WTC11 (cell line): Measurements from ENCODE around the gene DLG1. TPM values are rescaled to one million over a fixed set of nuclear protein-coding genes. Genes with fewer than 3 reads are reported as not detected.

Source experiments
- ATAC-seq: fragments of 200-7000 bp; cut with Tn5 transposase; 2 replicates; pipeline ENCODE4 v1.10.0; 2021; ENCODE audit warnings: mild to moderate bottlenecking, moderate library complexity
- CTCF ChIA-PET: fragments of 300-600 bp; sonication (Branson Sonifier 250); formaldehyde crosslinking; loops from one replicate; lab custom pipeline; 2021; ENCODE audit warnings: antibody characterized with exemption; lab: Charles Lee
- POLR2A ChIA-PET: fragments of 350-600 bp; sonication (Branson Sonifier 250); formaldehyde crosslinking; loops from one replicate; lab custom pipeline; 2021; ENCODE audit warnings: antibody characterized with exemption; lab: Charles Lee
- DNase-seq: peaks from one replicate; pipeline ENCODE4 v3.0.0; 2021; ENCODE audit warnings: low spot score
- H3K27ac Mint-ChIP-seq: 2 replicates; pipeline ENCODE4 v1.8.0; 2021; ENCODE audit warnings: mixed read lengths
- H3K27me3 Mint-ChIP-seq: 2 replicates; pipeline ENCODE4 v1.8.0; 2021; ENCODE audit warnings: low read depth, mild to moderate bottlenecking, moderate library complexity, mixed read lengths
- H3K36me3 Mint-ChIP-seq: 2 replicates; pipeline ENCODE4 v1.8.0; 2021; ENCODE audit warnings: mixed read lengths
- H3K4me1 Mint-ChIP-seq: 2 replicates; pipeline ENCODE4 v1.8.0; 2022; ENCODE audit warnings: mixed read lengths
- H3K4me3 Mint-ChIP-seq: 2 replicates; pipeline ENCODE4 v1.8.0; 2021; ENCODE audit warnings: mild to moderate bottlenecking, moderate library complexity, mixed read lengths
- H3K9me3 Mint-ChIP-seq: 2 replicates; pipeline ENCODE4 v1.8.0; 2021; ENCODE audit warnings: mixed read lengths
- ATF1 ChIP-seq: sonication (generic); formaldehyde crosslinking; IDR thresholded peaks from 2 replicates; pipeline ENCODE4 v1.8.1; 2023; ENCODE audit warnings: mild to moderate bottlenecking, moderate library complexity, missing genetic modification reagents
- ATF3 ChIP-seq: sonication (generic); formaldehyde crosslinking; conservative IDR thresholded peaks from 2 replicates; pipeline ENCODE4 v1.8.1; 2022; ENCODE audit warnings: mild to moderate bottlenecking, missing genetic modification reagents
- CBFB ChIP-seq: sonication (generic); formaldehyde crosslinking; IDR thresholded peaks from 2 replicates; pipeline ENCODE4 v1.8.1; 2022; ENCODE audit warnings: mild to moderate bottlenecking, low read depth, missing genetic modification reagents
- E2F1 ChIP-seq: sonication (generic); formaldehyde crosslinking; IDR thresholded peaks from 2 replicates; pipeline ENCODE4 v1.8.0; 2022; ENCODE audit warnings: mild to moderate bottlenecking, missing genetic modification reagents
- ELF4 ChIP-seq: sonication (generic); formaldehyde crosslinking; IDR thresholded peaks from 2 replicates; pipeline ENCODE4 v1.8.1; 2022; ENCODE audit warnings: low read depth, mild to moderate bottlenecking, moderate library complexity, missing genetic modification reagents
- ESRRA ChIP-seq: sonication (generic); formaldehyde crosslinking; IDR thresholded peaks from 2 replicates; pipeline ENCODE4 v1.8.1; 2022; ENCODE audit warnings: mild to moderate bottlenecking, missing genetic modification reagents, borderline replicate concordance
- GABPB1 ChIP-seq: sonication (generic); formaldehyde crosslinking; IDR thresholded peaks from 2 replicates; pipeline ENCODE4 v1.8.1; 2023; ENCODE audit warnings: mild to moderate bottlenecking, missing genetic modification reagents
- GTF2I ChIP-seq: fragments of 250-450 bp; sonication (Bioruptor Pico); conservative IDR thresholded peaks from 2 replicates; pipeline ENCODE4 v1.4.0; 2021; ENCODE audit warnings: mild to moderate bottlenecking
- PRRX2 ChIP-seq: fragments of 250-450 bp; sonication (Bioruptor Pico); IDR thresholded peaks from 2 replicates; pipeline ENCODE4 v1.8.0; 2021; ENCODE audit warnings: mild to moderate bottlenecking
- SMAD4 ChIP-seq: sonication (generic); formaldehyde crosslinking; IDR thresholded peaks from 2 replicates; pipeline ENCODE4 v1.8.0; 2022; ENCODE audit warnings: mild to moderate bottlenecking, missing genetic modification reagents
- TEAD1 ChIP-seq: sonication (generic); formaldehyde crosslinking; IDR thresholded peaks from 2 replicates; pipeline ENCODE4 v1.8.0; 2022; ENCODE audit warnings: mild to moderate bottlenecking, missing genetic modification reagents
- ZNF121 ChIP-seq: sonication (generic); formaldehyde crosslinking; IDR thresholded peaks from 2 replicates; pipeline ENCODE4 v1.8.0; 2023; ENCODE audit warnings: missing genetic modification reagents
- ZNF317 ChIP-seq: sonication (generic); formaldehyde crosslinking; IDR thresholded peaks from 2 replicates; pipeline ENCODE4 v1.8.1; 2023; ENCODE audit warnings: low read depth, mild to moderate bottlenecking, moderate library complexity, missing genetic modification reagents, borderline replicate concordance
- ZNF396 ChIP-seq: fragments of 250-450 bp; sonication (Bioruptor Pico); IDR thresholded peaks from 2 replicates; pipeline ENCODE4 v1.8.0; 2021; ENCODE audit warnings: mild to moderate bottlenecking, moderate library complexity, borderline replicate concordance
- total RNA-seq: library from RNA; stranded (reverse); gene quantifications from 3 replicates; pipeline ENCODE4 v1.2.3, GENCODE V29; 2021
- TF ChIP-seq, protein P1 (sequence below): sonication (generic); formaldehyde crosslinking; IDR thresholded peaks from 2 replicates; pipeline ENCODE4 v1.8.0; 2022; ENCODE audit warnings: mild to moderate bottlenecking, missing genetic modification reagents

The DLG1 gene
- total RNA-seq, 1 experiment from 2014 or later, result 81.1 TPM

DNA sequence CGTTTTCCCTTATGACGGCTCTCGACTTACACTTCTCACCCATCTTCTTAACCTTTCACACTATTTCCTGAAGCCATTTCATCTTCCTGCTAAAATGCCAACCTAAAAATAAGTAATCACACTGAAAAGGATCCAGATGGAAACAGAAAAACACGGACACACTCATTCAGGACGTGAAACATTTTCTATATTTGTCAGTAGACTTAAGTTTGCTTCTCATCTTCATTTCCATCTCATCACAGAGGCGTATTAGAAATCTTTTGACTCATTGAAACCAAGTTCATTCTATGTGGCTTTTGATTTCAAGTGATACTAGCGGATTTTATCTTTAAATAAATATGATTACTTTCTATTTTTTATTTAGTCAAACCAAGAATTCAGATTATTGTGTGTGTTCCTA is 27.4 kb upstream of the DLG1 start:
- ChIA-PET CTCF (no interaction called here), POLR2A (no interaction called here)
- DNase-seq, result no peak
- Mint-ChIP-seq H3K36me3 (no peaks in the 10 kb centered on the region), H3K4me1 (no peaks in the 10 kb centered on the region), H3K4me3 (no peak overlapping the region), H3K27me3 (no peaks in the 10 kb centered on the region), H3K9me3 (peaks cover 6% of the 10 kb centered on the region), H3K27ac (no peak overlapping the region)
- no peak for ATAC-seq
- TF ChIP-seq TEAD1 (CRISPR knock-in tag), result no peak
- no peak for TF ChIP-seq GTF2I
- TF ChIP-seq ZNF396 (CRISPR knock-in tag), result no peak
- TF ChIP-seq, protein P1, sequence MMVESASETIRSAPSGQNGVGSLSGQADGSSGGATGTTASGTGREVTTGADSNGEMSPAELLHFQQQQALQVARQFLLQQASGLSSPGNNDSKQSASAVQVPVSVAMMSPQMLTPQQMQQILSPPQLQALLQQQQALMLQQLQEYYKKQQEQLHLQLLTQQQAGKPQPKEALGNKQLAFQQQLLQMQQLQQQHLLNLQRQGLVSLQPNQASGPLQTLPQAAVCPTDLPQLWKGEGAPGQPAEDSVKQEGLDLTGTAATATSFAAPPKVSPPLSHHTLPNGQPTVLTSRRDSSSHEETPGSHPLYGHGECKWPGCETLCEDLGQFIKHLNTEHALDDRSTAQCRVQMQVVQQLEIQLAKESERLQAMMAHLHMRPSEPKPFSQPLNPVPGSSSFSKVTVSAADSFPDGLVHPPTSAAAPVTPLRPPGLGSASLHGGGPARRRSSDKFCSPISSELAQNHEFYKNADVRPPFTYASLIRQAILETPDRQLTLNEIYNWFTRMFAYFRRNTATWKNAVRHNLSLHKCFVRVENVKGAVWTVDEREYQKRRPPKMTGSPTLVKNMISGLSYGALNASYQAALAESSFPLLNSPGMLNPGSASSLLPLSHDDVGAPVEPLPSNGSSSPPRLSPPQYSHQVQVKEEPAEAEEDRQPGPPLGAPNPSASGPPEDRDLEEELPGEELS (CRISPR knock-in tag), result no peak

GRCh38 chr3:197322149-197322548 is 23.7 kb upstream of the DLG1 start:
- CTCF ChIA-PET, result no interaction called here

DNA sequence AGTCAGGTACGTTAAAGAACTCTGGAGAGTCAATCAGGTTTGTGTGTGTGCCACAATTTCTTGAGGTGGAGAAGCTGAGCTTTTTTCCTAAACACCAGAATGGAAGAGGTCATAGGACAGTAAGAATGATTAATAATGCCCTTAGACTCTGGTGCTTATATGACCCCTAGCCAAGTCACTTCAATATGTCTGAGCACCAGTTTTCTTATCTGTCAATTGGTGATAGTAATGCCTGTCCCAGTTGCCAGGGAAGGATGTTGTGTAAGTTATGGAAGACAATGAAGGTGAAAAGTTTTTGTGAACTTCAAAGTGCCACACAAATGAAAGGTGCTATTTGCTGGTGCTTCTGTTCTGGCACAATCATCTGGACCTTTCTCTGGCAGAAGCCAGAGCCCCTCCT is 22.2 kb upstream of the DLG1 start:
- ChIA-PET CTCF (no interaction called here), POLR2A (no interaction called here)
- H3K27me3 Mint-ChIP-seq, result no peaks in the 10 kb centered on the region
- H3K36me3 Mint-ChIP-seq, result no peaks in the 10 kb centered on the region
- H3K9me3 Mint-ChIP-seq, result peaks cover 16% of the 10 kb centered on the region
- H3K4me1 Mint-ChIP-seq, result no peaks in the 10 kb centered on the region
- no peak for ATAC-seq
- no peak overlapping the region for H3K4me3 Mint-ChIP-seq
- TF ChIP-seq, protein P1 (CRISPR knock-in tag), result no peak
- no peak for TF ChIP-seq GABPB1 (CRISPR knock-in tag)
- TF ChIP-seq CBFB (CRISPR knock-in tag), result no peak
- TF ChIP-seq ZNF121 (CRISPR knock-in tag), result no peak
- no peak for TF ChIP-seq ATF1
- TF ChIP-seq E2F1 (CRISPR knock-in tag), result no peak
- no peak for DNase-seq
- H3K27ac Mint-ChIP-seq, result no peak overlapping the region

More at GRCh38 chr3:197322149-197322548, 23.7 kb upstream of the DLG1 start:
- Mint-ChIP-seq H3K27me3 (no peaks in the 10 kb centered on the region), H3K4me3 (no peak overlapping the region), H3K36me3 (no peaks in the 10 kb centered on the region), H3K4me1 (no peaks in the 10 kb centered on the region), H3K27ac (no peak overlapping the region), H3K9me3 (peaks cover 16% of the 10 kb centered on the region)
- DNase-seq (no peak), ATAC-seq (no peak)
- TF ChIP-seq ESRRA (no peak), PRRX2 (CRISPR knock-in tag) (no peak), ELF4 (CRISPR knock-in tag) (no peak), ATF3 (CRISPR knock-in tag) (no peak), ZNF317 (CRISPR knock-in tag) (no peak), SMAD4 (CRISPR knock-in tag) (no peak)
- POLR2A ChIA-PET, result no interaction called here
